Gastroesophageal sphincter (tissue), 3 donors: ENCODE results near the gene SLC33A1.

Experiments used
- CTCF ChIP-seq, 4 experiments: fragments of 200-600 bp in 2 of 4; fragments of 450-650 bp in 2 of 4; sonication (generic) in 1 of 4; IDR thresholded peaks; one replicate each; pipeline ENCODE4 v1.5.1; 2017 to 2019; ENCODE audit warnings: antibody characterized with exemption in 4 of 4, mild to moderate bottlenecking in 2 of 4, moderate library complexity in 2 of 4
- EP300 ChIP-seq: sonication (generic); formaldehyde crosslinking; IDR thresholded peaks from one replicate; pipeline ENCODE4 v1.6.1; 2017; ENCODE audit warnings: antibody characterized with exemption, mild to moderate bottlenecking
- POLR2A ChIP-seq, 2 donors: fragments of 450-650 bp; IDR thresholded peaks; one replicate each; pipeline ENCODE4 v1.6.1; 2017; ENCODE audit warnings: antibody characterized with exemption in 2 of 2, mild to moderate bottlenecking in 2 of 2, moderate library complexity in 1 of 2
- POLR2AphosphoS5 ChIP-seq: sonication (generic); formaldehyde crosslinking; IDR thresholded peaks from one replicate; pipeline ENCODE4 v1.6.1; 2017; ENCODE audit warnings: antibody characterized with exemption

GRCh38 chr3:155876037-155876436 is 21.8 kb upstream of the SLC33A1 start:
- TF ChIP-seq CTCF (IDR thresholded peaks at IDR 0.05) (no peak), POLR2A (IDR thresholded peaks at IDR 0.05) (no peak), POLR2AphosphoS5 (no peak), EP300 (no peak)
